GM19324 (cell line): ENCODE data around the gene NCOA3.
"Not testable (repeated sequence)": the region's sequence is repeated elsewhere in the genome, so short reads cannot be mapped to it uniquely, and the experiment has no call there.

Source experiments
- ATAC-seq: cut with Tn5 transposase; IDR thresholded peaks from one replicate; pipeline ENCODE4 v1.9.1; 2021; ENCODE audit warnings: mild to moderate bottlenecking, moderate library complexity; ENCODE audit not compliant: unreplicated experiment, low FRiP score

The NCOA3 gene

DNA sequence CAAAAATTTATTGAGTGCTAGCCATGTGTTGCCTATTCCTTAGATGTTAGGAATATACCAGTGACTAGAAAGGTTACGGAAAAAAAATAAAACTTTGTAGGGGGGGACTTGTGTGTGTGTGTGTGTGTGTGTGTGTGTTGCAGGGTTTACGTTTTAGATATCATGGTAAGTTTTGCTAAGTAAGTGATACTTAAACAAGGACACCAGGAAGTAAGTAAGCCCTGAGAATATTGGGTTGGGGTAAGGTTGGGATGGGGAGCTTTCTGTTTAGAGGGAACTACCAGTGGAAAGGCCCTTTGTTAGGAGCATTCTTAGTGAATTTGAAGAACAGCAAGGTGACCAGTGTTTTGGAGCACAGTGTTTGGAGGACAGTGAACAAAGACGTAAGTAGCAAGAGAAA, 30.3 kb downstream of the NCOA3 start:
- ATAC-seq: no peak

DNA sequence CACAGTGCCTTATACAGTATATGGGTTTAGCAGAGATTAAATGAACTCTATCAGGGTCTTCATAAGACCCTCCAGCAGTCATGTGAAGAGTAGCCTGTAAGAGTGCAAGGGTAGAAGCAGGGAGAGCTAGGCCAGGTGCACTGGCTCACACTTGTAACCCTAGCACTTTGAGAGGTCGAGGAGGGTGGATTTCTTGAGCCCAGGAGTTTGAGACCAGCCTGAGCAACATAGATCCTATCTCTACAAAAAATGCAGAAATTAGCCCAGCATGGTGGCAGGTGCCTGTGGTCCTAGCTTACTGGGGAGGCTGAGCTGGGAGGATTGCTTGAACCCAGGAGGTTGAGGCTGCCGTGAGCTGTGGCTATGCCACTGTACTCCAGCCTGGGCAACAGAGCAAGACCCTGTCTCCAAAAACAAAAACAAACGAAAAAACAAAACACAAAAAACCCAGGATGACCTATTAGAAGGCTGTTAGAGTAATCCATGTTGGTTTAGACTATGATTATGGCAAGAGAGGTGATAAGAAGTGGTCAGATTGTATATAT, 31.9 kb downstream of the NCOA3 start:
- no peak for ATAC-seq

DNA sequence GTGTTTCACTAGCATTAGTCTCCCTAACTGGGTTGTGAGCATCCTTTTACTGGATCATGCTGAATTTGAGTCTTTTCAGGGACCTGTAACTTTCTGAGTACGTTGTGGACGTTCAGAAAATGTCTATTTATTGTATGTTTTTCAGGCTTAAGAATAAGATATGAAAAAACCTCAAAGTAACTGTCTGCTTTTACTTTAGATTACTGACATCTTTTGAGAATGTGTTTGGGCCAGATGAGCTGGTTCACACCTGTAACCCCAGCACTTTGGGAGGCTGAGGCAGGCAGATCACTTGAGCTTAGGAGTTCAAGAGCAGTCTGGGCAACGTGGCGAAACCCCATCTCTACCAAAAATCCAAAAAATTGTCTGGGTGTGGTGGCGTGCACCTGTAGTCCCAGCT, 32.7 kb downstream of the NCOA3 start:
- ATAC-seq: no peak

DNA sequence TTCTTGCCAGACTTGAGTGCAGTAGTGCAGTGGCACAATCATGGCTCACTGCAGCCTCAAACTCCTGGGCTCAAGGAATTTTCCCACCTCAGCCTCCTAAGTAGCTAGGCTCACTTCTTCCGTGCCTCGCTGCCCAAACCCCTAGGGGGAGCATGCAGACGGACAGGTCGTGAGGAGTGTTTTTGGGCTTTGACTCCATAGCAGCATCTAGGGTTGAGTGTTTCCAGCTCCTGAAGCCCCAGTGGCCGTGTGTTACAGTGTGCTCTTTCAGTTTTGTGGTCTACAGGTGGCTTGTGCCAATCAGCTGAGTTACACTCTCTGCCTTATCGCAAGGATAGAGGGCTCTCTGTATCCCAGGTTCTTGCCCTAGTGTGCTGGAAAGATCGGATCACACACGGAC, 33.4 kb downstream of the NCOA3 start:
- no peak for ATAC-seq

DNA sequence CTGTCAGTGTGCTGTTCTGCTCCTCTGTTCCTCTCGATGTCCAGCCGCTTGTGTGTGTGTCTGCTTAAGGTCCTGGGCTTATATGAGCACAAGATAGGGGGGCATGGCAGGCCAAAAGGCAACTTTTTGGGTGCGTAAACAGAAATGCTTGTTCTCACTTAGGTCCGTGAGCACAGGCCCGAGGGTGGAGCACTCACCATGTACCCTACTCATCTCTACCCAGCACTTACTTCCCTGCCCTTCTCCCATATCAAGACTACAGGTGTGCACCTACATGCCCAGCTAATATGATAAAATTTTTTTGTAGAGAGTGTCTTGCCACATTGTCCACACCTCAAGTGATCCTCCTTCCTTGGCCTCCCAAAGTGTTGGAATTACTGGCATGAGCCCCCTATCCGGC, 34.3 kb downstream of the NCOA3 start:
- ATAC-seq: no peak

DNA sequence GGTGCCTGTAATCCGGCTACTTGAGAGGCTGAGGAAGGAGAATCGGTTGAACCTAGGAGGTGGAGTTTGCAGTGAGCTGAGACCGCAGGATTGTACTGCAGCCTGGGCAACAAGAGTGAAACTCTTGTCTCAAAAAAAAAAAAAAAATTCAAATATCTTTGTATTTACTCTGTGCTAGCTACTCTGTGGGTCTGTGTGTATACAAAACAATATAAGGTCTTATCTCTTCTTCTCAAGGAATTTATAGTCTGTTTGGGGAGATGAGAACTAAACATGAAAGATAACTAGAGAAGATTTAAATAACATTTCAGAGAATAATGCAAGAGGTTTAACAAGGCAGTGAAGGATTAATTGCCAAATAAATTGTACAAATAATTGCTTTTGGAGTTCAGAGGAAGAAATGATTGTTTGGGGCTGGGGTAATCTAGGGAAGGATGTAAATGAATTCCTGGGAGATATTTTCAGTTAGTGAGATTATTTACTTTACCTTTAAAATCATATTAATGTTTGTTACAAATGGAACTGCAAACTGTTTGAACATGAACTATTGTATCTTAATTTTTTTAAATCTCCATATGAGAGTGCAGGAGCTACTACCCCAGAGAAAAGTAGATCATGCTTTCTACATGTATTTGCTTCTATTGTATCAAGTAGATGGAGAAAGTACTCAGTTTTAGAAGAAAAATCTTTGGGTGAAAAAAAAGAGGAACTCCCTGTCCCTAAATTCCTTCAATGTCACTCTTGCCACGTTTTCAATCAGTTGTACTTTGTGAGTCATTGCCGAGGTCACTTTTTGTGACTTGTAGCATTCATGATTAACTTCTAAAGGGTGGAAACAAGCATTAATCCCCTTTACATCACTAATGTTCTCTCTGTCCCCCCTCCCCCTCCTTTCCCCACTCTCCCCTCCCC, 39.0 kb downstream of the NCOA3 start:
- no peak for ATAC-seq

DNA sequence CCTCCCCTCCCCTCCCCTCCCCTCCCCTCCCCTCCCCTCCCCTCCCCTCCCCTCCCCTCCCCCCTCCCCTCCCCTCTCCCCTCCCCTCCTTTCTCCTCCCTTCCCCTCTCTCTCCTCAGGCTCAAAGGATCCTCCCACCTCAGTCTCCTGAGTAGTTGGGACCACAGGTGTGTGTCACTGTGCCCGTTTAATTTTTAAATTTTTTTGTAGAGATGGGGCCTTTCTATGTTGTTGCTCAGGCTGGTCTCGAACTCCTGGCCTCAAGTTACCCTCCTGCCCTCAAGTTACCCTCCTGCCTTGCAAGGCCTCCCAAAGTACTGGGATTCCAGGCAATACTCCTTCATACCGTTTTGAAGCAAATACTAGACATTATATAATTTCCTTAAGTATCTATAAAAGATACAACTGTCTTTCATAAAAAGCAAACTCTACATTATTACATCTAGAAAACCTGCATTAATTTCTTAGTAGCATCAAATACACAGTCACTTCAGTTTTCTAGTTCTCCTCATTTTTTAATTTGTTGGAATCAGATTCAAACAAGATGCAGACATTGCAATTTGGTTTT, 39.8 kb downstream of the NCOA3 start:
- ATAC-seq: no peak

DNA sequence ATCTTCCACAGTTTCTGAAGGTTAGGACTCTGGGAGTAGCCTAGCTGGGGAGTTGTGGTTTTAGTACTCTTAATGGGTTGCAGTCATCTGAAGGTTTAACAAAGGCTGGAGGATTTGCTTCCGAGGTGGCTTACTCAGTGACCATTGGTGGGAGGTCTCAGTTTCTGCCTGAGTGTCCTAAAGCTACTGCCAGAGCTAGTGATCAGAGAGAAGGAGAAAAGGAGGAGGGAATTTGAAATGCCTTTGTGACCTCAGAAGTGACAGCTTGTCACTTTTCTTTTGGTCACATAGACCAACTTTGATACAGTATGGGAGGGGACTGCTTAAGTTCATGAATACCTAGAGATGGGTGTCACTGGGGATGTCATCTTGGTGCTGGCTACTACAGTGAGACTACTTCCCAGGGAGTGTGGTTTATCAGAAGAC, 41.3 kb downstream of the NCOA3 start:
- ATAC-seq: no peak

DNA sequence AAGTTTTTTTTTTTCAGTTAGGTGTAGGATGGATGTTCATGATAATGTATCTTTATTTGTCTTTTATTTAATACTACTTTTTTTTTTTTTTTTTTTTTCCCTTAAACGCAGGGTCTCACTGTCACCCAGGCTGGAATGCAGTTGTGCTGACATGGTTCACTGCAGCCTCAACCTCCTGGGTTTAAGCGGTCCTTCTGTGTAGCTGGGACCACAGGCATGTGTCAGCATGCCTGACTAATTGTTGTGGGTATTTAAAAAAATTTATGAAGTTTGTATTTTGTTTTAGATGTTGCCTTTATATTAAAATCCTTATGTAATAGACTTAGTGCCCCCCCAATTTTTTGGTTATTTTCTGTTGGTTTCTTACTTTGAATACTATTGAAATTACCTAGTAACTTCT, 42.6 kb downstream of the NCOA3 start:
- ATAC-seq: no peak

DNA sequence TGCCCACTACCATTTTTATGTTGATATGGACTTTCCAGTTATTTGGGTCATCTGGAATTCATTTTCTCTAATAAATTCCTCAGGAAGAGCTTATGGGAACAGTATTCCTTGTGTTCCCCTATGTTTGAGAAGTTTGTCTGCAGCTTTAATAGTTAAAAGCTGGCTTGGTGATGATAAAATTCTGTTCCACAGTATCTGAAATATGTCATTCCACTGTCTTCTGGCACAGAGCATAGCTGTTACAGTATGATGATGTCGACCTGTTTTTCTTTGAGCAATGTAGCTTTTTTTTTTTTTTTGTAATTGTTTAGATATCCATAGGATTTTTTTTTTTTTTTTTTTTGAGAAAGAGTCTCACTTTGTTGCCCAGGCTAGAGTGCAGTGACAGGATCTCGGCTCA, 43.2 kb downstream of the NCOA3 start:
- ATAC-seq: no peak

DNA sequence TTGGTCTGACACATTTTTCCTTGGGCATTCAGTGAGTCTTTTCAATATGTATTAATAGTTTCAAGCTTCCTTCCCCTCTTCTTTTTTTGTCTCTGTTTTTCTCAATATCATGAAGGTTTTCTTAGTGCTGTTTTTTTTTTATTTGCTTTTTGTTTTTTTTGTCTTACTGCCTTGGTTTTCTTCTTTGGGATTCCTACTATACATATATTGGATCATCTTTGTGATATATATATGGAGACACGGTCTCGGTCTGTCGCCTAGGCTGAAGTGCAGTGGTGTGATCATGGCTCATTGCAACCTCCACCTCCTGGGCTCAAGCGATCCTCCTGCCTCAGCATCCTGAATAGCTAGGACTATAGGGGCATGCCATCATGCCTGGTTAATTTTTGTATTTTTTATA, 43.8 kb downstream of the NCOA3 start:
- ATAC-seq: no peak

DNA sequence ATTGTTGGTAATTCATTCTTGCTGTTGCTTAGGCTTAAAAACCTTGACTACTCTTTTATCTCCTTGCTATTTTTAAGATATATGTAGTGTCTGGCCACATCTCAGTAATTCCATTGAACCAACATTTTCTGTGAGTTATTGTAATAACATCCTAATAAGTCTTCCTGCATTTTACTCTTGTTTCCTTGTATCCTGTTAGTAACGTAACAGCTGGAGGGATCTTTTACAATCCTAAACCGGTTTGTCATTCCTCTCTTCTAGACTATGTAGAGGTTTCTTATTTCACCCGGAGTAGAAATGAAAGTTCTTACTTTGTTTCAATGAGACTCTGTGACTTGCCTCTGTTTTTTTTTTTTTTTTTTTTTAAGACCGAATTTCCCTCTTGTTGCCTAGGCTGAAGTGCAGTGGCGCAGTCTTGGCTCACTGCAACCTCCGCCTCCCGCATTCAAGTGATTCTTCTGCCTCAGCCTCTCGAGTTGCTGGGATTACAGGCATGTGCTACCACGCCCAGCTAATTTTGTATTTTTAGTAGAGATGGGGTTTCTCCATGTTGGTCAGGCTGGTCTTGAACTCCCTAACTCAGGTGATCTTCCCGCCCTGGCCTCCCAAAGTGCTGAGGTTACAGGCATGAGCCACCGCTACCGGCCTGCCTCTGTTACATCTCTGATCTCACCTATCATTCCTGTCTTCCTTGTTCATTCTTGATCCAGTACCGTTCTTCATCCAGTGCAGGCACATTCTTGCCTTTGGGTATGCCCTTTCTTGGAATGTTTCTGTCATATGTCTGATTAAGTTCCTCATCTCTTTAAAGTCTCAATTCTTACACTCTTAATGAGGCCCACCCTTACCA, 44.7 kb downstream of the NCOA3 start:
- no peak for ATAC-seq

DNA sequence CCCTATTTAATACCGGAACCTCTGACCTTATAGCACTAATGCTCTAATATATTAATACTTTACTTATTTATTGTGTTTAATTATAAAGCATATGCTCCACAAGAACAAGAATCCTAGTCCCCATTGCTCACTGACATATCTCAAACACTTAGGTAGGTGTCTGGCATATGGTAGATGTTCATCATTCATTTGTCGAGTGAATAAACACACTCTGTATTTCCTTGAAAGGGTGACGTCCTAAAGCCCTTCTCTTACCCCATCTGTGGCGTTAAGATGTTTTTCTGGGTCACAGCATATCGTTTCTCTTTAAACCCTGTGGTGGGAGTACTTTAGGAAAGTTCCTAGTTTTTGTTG, 45.3 kb downstream of the NCOA3 start:
- no peak for ATAC-seq

DNA sequence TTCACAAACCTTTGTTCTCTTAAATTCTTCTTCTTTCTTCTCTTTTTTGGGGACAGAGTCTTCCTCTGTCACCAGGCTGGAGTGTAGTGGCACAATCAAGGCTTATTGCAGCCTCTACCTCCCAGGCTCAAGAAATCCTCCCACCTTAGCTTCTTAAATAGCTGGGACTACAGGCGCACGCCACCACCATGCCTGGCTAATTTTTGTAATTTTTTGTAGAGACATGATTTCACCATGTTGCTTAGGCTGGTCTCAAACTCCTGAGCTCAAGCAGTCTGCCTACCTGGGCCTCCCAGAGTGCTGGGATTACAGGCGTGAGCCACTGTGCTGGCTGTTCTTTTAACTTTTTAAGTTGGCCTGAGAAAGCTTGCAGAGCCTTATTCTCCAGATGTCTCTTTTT, 48.0 kb downstream of the NCOA3 start:
- no peak for ATAC-seq

DNA sequence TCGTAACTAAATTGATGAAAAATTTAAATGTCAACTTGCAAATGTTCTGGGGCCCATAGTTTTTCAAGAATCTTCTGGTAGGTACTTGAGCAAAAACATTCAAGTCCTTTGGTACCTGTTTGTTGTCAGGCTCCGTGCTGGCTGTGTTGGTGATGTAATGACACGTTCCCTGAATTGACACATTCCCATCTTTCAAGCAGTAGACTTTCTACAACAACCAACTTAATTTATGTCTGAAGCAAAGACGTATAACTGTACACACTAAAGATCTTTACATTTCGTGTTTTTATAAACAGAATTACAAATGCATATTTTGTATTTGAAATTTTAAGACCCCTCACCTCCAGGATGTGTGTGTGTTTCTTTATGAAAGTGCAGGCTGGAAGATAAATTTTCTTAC, 49.5 kb downstream of the NCOA3 start:
- ATAC-seq: no peak

DNA sequence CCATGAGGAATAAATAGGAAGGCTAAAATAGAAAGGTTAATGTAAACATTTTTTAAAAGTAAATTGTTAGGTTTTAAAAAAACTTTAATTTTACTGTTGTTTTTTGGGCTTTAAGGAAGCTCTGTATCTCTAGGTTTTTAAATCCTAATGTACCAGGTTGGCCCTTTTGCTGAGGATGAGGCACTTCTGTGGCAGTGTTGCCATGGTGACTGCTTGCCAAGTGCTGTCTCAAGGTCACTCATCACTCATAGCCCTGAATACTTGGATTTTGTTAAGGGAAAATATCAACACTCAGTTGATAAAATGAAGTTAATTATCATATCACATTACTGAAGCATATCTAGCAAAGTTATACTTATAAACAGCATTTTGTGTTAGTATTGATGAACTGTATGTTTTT, 50.2 kb downstream of the NCOA3 start:
- no peak for ATAC-seq

DNA sequence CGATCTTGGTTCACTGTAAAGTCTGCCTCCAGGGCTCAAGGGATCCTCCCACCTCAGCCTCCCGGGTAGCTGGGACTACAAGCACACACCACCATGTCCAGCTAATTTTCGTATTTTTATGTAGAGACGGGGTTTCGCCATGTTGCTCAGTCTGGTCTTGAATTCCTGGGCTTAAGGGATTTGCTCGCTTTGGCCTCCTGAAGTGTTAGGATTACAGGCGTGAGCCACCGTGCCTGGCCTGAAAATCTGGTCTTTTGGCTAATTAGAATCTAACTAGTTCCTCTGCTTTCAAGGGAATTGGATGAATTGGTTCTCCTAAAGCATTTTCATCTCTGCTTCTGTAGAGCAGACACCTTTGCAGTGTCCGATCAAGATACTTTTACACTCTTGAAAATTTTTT, 51.3 kb downstream of the NCOA3 start:
- no peak for ATAC-seq

DNA sequence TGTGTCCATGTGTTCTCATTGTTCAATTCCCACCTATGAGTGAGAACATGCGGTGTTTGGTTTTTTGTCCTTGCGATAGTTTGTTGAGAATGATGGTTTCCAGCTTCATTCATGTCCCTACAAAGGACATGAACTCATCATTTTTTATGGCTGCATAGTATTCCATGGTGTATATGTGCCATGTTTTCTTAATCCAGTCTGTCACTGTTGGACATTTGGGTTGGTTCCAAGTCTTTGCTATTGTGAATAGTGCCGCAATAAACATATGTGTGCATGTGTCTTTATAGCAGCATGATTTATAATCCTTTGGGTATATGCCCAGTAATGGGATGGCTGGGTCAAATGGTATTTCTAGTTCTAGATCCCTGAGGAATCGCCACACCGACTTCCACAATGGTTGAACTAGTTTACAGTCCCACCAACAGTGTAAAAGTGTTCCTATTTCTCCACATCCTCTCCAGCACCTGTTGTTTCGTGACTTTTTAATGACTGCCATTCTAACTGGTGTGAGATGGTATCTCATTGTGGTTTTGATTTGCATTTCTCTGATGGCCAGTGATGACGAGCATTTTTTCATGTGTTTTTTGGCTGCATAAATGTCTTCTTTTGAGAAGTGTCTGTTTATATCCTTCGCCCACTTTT, 52.0 kb downstream of the NCOA3 start:
- ATAC-seq: not testable (repeated sequence)

DNA sequence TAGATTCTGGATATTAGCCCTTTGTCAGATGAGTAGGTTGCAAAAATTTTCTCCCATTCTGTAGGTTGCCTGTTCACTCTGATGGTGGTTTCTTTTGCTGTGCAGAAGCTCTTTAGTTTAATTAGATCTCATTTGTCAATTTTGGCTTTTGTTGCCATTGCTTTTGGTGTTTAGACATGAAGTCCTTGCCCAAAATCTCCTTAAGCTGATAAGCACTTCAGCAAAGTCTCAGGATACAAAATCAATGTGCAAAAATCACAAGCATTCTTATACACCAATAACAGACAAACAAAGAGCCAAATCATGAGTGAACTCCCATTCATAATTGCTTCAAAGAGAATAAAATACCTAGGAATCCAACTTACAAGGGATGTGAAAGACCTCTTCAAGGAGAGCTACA, 52.6 kb downstream of the NCOA3 start:
- not testable (repeated sequence) for ATAC-seq

DNA sequence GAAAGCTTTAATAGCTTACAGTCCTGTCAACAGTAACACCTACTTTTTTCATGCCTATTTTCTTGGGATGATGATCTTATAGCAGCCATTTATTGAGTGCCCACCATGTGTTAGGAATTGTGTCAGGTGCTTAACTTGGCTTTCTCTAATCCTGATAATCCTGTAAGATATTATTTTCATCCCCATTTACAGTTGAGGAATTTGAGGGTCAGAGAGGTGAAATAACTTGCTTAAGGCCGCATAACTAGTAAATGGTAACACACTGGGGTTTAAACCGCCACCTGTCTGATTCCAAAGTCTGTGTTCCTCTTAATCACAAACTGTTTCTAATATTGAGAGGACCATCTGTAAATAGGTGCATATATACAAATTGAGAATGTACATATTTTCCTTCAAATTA, 55.5 kb downstream of the NCOA3 start:
- no peak for ATAC-seq

DNA sequence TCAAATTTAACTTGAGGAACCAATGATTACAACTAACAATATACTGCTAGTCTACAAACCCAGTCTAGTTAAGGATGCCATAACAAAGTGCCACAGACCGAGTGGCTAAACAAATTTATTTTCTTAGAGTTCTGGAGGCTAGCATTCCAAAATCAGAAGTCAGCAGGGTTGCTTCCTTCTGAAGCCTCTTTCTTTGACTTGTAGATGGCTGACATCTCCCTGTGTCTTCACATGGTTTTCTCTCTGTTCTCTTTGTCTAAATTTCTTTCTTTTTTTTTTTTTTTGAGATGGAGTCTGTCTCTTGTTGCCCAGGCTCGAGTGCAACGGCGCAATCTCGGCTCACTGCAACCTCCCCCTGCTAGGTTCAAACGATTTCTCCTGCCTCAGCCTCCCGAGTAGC, 56.1 kb downstream of the NCOA3 start:
- ATAC-seq: no peak
